HepG2 (cell line): ENCODE measurements around the gene ZBP1. TPM values are rescaled to one million over a fixed set of nuclear protein-coding genes. Genes with fewer than 3 reads are reported as not detected.

Experiments used
- DMAP1 ChIP-seq: IDR thresholded peaks from 2 replicates; pipeline ENCODE4 v1.6.1; 2016
- HDAC2 ChIP-seq: sonication (generic); formaldehyde crosslinking; IDR thresholded peaks from 2 replicates; pipeline ENCODE4 v1.4.0; 2020; ENCODE audit warnings: missing genetic modification reagents
- HDAC6 ChIP-seq: fragments of 200-600 bp; sonication (generic); IDR thresholded peaks from 2 replicates; pipeline ENCODE4 v1.7.0; 2017; ENCODE audit warnings: mild to moderate bottlenecking, antibody characterized with exemption, low read length, low read depth
- REXO4 ChIP-seq: sonication (generic); formaldehyde crosslinking; IDR thresholded peaks from 2 replicates; pipeline ENCODE4 v1.8.0; 2022; ENCODE audit warnings: missing genetic modification reagents, mild to moderate bottlenecking, borderline replicate concordance
- TBX2 ChIP-seq: sonication (generic); formaldehyde crosslinking; IDR thresholded peaks from 2 replicates; pipeline ENCODE4 v1.5.0; 2020; ENCODE audit warnings: missing genetic modification reagents, mild to moderate bottlenecking, borderline replicate concordance
- ZBTB7B ChIP-seq: sonication (generic); formaldehyde crosslinking; IDR thresholded peaks from 2 replicates; pipeline ENCODE4 v1.4.0; 2020; ENCODE audit warnings: missing genetic modification reagents
- ZNF225 ChIP-seq: sonication (generic); formaldehyde crosslinking; IDR thresholded peaks from 2 replicates; pipeline ENCODE4 v1.4.0; 2020; ENCODE audit warnings: mild to moderate bottlenecking, missing genetic modification reagents
- ZNF589 ChIP-seq: sonication (generic); formaldehyde crosslinking; conservative IDR thresholded peaks from 2 replicates; pipeline ENCODE4 v1.8.0; 2022; ENCODE audit warnings: mild to moderate bottlenecking, moderate library complexity, missing genetic modification reagents
- ZNF776 ChIP-seq: sonication (generic); formaldehyde crosslinking; IDR thresholded peaks from 2 replicates; pipeline ENCODE4 v1.4.0; 2020; ENCODE audit warnings: mild to moderate bottlenecking, missing genetic modification reagents
- polyA plus RNA-seq, 8 experiments: library from polyadenylated mRNA; depleted of rRNA in 3 of 8; stranded (reverse) in 7 of 8; unstranded in 1 of 8; fragments of >200 nt; fragmentation: Illumina TruSeq in 4 of 8; extraction: Trizol in 4 of 8; gene quantifications; 2 replicates each; pipeline versions ENCODE4 v1.2.1 to v1.2.3, GENCODE V29; 2011 to 2016; ENCODE audit warnings: low read depth in 4 of 8, missing spikeins in 1 of 8, mixed read lengths in 1 of 8; ENCODE audit not compliant: insufficient read depth in 1 of 8
- total RNA-seq, 5 experiments: library from RNA; depleted of rRNA; stranded (reverse); fragments of >200 nt; fragmentation: Illumina TruSeq; extraction: Trizol; gene quantifications; 2 replicates each; pipeline ENCODE4 v1.2.3, GENCODE V29; 2016; ENCODE audit warnings: low read depth in 1 of 5
- TF ChIP-seq, protein P1 (sequence below): sonication (generic); formaldehyde crosslinking; IDR thresholded peaks from 2 replicates; pipeline ENCODE4 v1.5.0; 2020; ENCODE audit warnings: missing genetic modification reagents
- TF ChIP-seq, protein P2 (sequence below), 2 experiments: sonication (generic) in 1 of 2; formaldehyde crosslinking in 1 of 2; IDR thresholded peaks; 2 replicates each; pipeline versions ENCODE4 v1.4.0 to v1.6.1; 2016 to 2020; ENCODE audit warnings: borderline replicate concordance in 1 of 2, low read depth in 1 of 2, mild to moderate bottlenecking in 1 of 2, missing genetic modification reagents in 1 of 2
- TF ChIP-seq, protein P3 (sequence below): sonication (generic); formaldehyde crosslinking; IDR thresholded peaks from 2 replicates; pipeline ENCODE4 v1.4.0; 2020; ENCODE audit warnings: missing genetic modification reagents
- TF ChIP-seq, protein P4 (sequence below): fragments of 450-650 bp; IDR thresholded peaks from 2 replicates; pipeline ENCODE4 v1.6.1; 2017; ENCODE audit warnings: mild to moderate bottlenecking
- TF ChIP-seq, protein P5 (sequence below): IDR thresholded peaks from 2 replicates; pipeline ENCODE4 v1.6.1; 2016; ENCODE audit warnings: low read depth, borderline replicate concordance

Gene ZBP1
- total and polyA plus RNA-seq, 2 of the 13 experiments (the other 11 are each of a cell fraction or from before 2014, with no cell fraction given), result not detected

DNA sequence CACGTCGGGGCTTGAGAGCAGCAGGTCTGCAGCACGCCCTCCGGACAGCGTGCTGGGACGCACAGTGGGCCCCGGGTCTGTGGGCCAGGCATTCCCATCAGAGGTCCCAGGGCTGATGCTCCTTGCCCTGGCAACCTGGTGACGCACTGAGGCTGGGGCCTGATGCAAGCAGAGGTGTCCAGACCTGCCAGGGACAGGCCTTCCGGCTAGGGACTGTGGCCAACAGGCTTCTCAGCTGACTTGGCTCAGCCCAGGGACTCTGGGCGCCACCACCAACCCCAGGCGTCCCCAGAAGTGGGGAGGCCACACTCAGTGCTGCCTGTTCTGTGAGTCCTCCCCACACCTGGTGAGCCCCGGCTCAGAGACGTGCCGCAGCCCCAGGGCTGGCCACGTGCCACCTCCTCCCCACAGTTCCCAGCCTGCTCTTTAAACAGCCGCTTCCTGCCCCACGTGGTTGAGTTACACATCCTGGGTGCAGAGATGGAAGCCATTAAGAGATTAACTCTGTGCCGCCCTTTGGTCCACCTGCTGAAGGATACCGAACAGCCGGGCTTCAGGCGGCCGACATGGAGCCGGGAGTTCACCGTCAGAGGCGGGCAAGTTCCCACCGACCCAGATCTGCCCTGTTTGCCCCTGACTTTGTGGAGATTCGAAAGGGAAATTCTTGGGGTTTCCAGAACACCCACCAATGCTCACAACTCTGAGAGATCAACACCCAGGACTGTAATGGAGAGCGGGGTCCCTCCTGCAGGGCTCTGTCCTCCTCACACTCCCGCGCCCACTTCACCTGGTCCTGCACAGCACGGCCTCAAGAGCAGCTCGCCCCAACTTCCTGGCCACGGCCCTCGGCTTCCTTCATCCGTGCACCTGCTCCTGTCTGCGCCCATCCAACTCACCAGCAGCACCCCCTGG is 37.6 kb upstream of the ZBP1 start (continued):
- TF ChIP-seq, protein P1, sequence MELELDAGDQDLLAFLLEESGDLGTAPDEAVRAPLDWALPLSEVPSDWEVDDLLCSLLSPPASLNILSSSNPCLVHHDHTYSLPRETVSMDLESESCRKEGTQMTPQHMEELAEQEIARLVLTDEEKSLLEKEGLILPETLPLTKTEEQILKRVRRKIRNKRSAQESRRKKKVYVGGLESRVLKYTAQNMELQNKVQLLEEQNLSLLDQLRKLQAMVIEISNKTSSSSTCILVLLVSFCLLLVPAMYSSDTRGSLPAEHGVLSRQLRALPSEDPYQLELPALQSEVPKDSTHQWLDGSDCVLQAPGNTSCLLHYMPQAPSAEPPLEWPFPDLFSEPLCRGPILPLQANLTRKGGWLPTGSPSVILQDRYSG (CRISPR knock-in tag), result no peak
- TF ChIP-seq HDAC6 (no peak), ZBTB7B (CRISPR knock-in tag) (no peak), DMAP1 (CRISPR knock-in tag) (no peak), REXO4 (CRISPR knock-in tag) (no peak), HDAC2 (no peak), ZNF589 (no peak), TBX2 (CRISPR knock-in tag) (no peak), ZNF225 (CRISPR knock-in tag) (no peak), ZNF776 (CRISPR knock-in tag) (no peak)
- TF ChIP-seq, protein P2, sequence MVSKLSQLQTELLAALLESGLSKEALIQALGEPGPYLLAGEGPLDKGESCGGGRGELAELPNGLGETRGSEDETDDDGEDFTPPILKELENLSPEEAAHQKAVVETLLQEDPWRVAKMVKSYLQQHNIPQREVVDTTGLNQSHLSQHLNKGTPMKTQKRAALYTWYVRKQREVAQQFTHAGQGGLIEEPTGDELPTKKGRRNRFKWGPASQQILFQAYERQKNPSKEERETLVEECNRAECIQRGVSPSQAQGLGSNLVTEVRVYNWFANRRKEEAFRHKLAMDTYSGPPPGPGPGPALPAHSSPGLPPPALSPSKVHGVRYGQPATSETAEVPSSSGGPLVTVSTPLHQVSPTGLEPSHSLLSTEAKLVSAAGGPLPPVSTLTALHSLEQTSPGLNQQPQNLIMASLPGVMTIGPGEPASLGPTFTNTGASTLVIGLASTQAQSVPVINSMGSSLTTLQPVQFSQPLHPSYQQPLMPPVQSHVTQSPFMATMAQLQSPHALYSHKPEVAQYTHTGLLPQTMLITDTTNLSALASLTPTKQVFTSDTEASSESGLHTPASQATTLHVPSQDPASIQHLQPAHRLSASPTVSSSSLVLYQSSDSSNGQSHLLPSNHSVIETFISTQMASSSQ (IDR thresholded peaks at IDR 0.05; ENCODE audit: low read depth), result no peak
- TF ChIP-seq, protein P2 (CRISPR knock-in tag; IDR thresholded peaks at IDR 0.05; ENCODE audit: borderline replicate concordance), result no peak
- TF ChIP-seq, protein P3, sequence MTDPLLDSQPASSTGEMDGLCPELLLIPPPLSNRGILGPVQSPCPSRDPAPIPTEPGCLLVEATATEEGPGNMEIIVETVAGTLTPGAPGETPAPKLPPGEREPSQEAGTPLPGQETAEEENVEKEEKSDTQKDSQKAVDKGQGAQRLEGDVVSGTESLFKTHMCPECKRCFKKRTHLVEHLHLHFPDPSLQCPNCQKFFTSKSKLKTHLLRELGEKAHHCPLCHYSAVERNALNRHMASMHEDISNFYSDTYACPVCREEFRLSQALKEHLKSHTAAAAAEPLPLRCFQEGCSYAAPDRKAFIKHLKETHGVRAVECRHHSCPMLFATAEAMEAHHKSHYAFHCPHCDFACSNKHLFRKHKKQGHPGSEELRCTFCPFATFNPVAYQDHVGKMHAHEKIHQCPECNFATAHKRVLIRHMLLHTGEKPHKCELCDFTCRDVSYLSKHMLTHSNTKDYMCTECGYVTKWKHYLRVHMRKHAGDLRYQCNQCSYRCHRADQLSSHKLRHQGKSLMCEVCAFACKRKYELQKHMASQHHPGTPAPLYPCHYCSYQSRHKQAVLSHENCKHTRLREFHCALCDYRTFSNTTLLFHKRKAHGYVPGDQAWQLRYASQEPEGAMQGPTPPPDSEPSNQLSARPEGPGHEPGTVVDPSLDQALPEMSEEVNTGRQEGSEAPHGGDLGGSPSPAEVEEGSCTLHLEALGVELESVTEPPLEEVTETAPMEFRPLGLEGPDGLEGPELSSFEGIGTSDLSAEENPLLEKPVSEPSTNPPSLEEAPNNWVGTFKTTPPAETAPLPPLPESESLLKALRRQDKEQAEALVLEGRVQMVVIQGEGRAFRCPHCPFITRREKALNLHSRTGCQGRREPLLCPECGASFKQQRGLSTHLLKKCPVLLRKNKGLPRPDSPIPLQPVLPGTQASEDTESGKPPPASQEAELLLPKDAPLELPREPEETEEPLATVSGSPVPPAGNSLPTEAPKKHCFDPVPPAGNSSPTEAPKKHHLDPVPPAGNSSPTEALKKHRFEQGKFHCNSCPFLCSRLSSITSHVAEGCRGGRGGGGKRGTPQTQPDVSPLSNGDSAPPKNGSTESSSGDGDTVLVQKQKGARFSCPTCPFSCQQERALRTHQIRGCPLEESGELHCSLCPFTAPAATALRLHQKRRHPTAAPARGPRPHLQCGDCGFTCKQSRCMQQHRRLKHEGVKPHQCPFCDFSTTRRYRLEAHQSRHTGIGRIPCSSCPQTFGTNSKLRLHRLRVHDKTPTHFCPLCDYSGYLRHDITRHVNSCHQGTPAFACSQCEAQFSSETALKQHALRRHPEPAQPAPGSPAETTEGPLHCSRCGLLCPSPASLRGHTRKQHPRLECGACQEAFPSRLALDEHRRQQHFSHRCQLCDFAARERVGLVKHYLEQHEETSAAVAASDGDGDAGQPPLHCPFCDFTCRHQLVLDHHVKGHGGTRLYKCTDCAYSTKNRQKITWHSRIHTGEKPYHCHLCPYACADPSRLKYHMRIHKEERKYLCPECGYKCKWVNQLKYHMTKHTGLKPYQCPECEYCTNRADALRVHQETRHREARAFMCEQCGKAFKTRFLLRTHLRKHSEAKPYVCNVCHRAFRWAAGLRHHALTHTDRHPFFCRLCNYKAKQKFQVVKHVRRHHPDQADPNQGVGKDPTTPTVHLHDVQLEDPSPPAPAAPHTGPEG (CRISPR knock-in tag), result no peak
- TF ChIP-seq, protein P4, sequence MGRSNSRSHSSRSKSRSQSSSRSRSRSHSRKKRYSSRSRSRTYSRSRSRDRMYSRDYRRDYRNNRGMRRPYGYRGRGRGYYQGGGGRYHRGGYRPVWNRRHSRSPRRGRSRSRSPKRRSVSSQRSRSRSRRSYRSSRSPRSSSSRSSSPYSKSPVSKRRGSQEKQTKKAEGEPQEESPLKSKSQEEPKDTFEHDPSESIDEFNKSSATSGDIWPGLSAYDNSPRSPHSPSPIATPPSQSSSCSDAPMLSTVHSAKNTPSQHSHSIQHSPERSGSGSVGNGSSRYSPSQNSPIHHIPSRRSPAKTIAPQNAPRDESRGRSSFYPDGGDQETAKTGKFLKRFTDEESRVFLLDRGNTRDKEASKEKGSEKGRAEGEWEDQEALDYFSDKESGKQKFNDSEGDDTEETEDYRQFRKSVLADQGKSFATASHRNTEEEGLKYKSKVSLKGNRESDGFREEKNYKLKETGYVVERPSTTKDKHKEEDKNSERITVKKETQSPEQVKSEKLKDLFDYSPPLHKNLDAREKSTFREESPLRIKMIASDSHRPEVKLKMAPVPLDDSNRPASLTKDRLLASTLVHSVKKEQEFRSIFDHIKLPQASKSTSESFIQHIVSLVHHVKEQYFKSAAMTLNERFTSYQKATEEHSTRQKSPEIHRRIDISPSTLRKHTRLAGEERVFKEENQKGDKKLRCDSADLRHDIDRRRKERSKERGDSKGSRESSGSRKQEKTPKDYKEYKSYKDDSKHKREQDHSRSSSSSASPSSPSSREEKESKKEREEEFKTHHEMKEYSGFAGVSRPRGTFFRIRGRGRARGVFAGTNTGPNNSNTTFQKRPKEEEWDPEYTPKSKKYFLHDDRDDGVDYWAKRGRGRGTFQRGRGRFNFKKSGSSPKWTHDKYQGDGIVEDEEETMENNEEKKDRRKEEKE, result no peak
- TF ChIP-seq, protein P5, sequence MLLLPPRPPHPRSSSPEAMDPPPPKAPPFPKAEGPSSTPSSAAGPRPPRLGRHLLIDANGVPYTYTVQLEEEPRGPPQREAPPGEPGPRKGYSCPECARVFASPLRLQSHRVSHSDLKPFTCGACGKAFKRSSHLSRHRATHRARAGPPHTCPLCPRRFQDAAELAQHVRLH (CRISPR knock-in tag), result no peak
